ENCODE measurements around the gene GLOD5. TPM values are rescaled to one million over a fixed set of nuclear protein-coding genes. Genes with fewer than 3 reads are reported as not detected.

The GLOD5 gene
- total RNA-seq, 1 donor from 2014 or later, result not detected

GRCh38 chrX:48806081-48806480, 44.5 kb downstream of the GLOD5 start:
- TF ChIP-seq CTCF (IDR thresholded peaks at IDR 0.05; ENCODE audit: unreplicated experiment), result no peak
- Mint-ChIP-seq H3K36me3 (ENCODE audit: insufficient read depth) (peaks cover 15% of the 10 kb centered on the region), H3K4me1 (ENCODE audit: low read depth) (peaks cover 2% of the 10 kb centered on the region), H3K9me3 (ENCODE audit: low read depth) (peaks cover 18% of the 10 kb centered on the region), H3K27me3 (no peaks in the 10 kb centered on the region), H3K4me3 (ENCODE audit: low read depth) (no peak overlapping the region), H3K27ac (no peak overlapping the region)
- DNase-seq (ENCODE audit: low spot score, unreplicated experiment), result no peak

- no peak overlapping the region for H3K27ac Mint-ChIP-seq
- H3K4me1 Mint-ChIP-seq (ENCODE audit: low read depth), result no peaks in the 10 kb centered on the region
- no peak for TF ChIP-seq CTCF (IDR thresholded peaks at IDR 0.05; ENCODE audit: unreplicated experiment)
- DNase-seq (ENCODE audit: low spot score, unreplicated experiment), result no peak
- H3K27me3 Mint-ChIP-seq, result no peaks in the 10 kb centered on the region
- peaks cover 10% of the 10 kb centered on the region for H3K9me3 Mint-ChIP-seq (ENCODE audit: low read depth)
- H3K4me3 Mint-ChIP-seq (ENCODE audit: low read depth), result no peak overlapping the region
- H3K36me3 Mint-ChIP-seq (ENCODE audit: insufficient read depth), result peaks cover 9% of the 10 kb centered on the region
Measured at GRCh38 chrX:48813644-48814043, 52.1 kb downstream of the GLOD5 start.

GRCh38 chrX:48814722-48815121, 53.2 kb downstream of the GLOD5 start:
- no peak for DNase-seq (ENCODE audit: low spot score, unreplicated experiment)
- no peak for TF ChIP-seq CTCF (IDR thresholded peaks at IDR 0.05; ENCODE audit: unreplicated experiment)
- Mint-ChIP-seq H3K27me3 (no peaks in the 10 kb centered on the region), H3K36me3 (ENCODE audit: insufficient read depth) (peaks cover 10% of the 10 kb centered on the region), H3K27ac (no peak overlapping the region), H3K4me1 (ENCODE audit: low read depth) (no peaks in the 10 kb centered on the region), H3K9me3 (ENCODE audit: low read depth) (peaks cover 19% of the 10 kb centered on the region), H3K4me3 (ENCODE audit: low read depth) (no peak overlapping the region)

- Mint-ChIP-seq H3K4me3 (ENCODE audit: low read depth) (no peak overlapping the region), H3K36me3 (ENCODE audit: insufficient read depth) (peaks cover 11% of the 10 kb centered on the region), H3K27me3 (no peaks in the 10 kb centered on the region), H3K4me1 (ENCODE audit: low read depth) (no peaks in the 10 kb centered on the region), H3K9me3 (ENCODE audit: low read depth) (peaks cover 22% of the 10 kb centered on the region), H3K27ac (no peak overlapping the region)
- no peak for DNase-seq (ENCODE audit: low spot score, unreplicated experiment)
- no peak for TF ChIP-seq CTCF (IDR thresholded peaks at IDR 0.05; ENCODE audit: unreplicated experiment)
Measured at GRCh38 chrX:48815266-48815665, 53.7 kb downstream of the GLOD5 start.

GRCh38 chrX:48816014-48816810, 54.7 kb downstream of the GLOD5 start:
- Mint-ChIP-seq H3K36me3 (ENCODE audit: insufficient read depth) (peaks cover 9% of the 10 kb centered on the region), H3K27me3 (no peaks in the 10 kb centered on the region), H3K27ac (no peak overlapping the region), H3K9me3 (ENCODE audit: low read depth) (peaks cover 18% of the 10 kb centered on the region), H3K4me3 (ENCODE audit: low read depth) (no peak overlapping the region), H3K4me1 (ENCODE audit: low read depth) (no peaks in the 10 kb centered on the region)
- no peak for TF ChIP-seq CTCF (IDR thresholded peaks at IDR 0.05; ENCODE audit: unreplicated experiment)
- no peak for DNase-seq (ENCODE audit: low spot score, unreplicated experiment)

Data from progenitor cell of endocrine pancreas (in vitro differentiated cells).